K562 (cell line): ENCODE measurements around the gene OPA3. TPM values are rescaled to one million over a fixed set of nuclear protein-coding genes. Genes with fewer than 3 reads are reported as not detected.

Experiments used
- CBX2 ChIP-seq: fragments of 200-600 bp; sonication (generic); IDR thresholded peaks from one replicate; pipeline ENCODE4 v1.6.1; 2012; ENCODE audit warnings: mild to moderate bottlenecking, low read length, inconsistent platforms; ENCODE audit not compliant: insufficient read depth, poor library complexity, severe bottlenecking
- EP400 ChIP-seq: fragments of 450-650 bp; IDR thresholded peaks from 2 replicates; pipeline ENCODE4 v1.6.1; 2017; ENCODE audit warnings: antibody characterized with exemption, mild to moderate bottlenecking, moderate library complexity
- FOS ChIP-seq: IDR thresholded peaks from 3 replicates; pipeline ENCODE4 v1.6.1; 2011; ENCODE audit not compliant: insufficient read length; ENCODE audit errors: extremely low read depth
- PHF8 ChIP-seq: fragments of 200-600 bp; sonication (generic); IDR thresholded peaks from 2 replicates; pipeline ENCODE4 v1.6.1; 2012; ENCODE audit warnings: mixed run types, mild to moderate bottlenecking, inconsistent platforms, low read length, moderate library complexity, borderline replicate concordance
- ZBTB40 ChIP-seq, 2 experiments: fragments of 450-650 bp in 1 of 2; sonication (generic) in 1 of 2; formaldehyde crosslinking in 1 of 2; IDR thresholded peaks; 2 replicates each; pipeline versions ENCODE4 v1.7.1 to v1.9.0; 2016 to 2022; ENCODE audit warnings: inconsistent platforms in 1 of 2, mild to moderate bottlenecking in 1 of 2, missing genetic modification reagents in 1 of 2
- ZNF318 ChIP-seq, 2 experiments: fragments of 450-650 bp; IDR thresholded peaks; 2 replicates each; pipeline ENCODE4 v1.6.1; 2016; ENCODE audit warnings: mild to moderate bottlenecking in 2 of 2, borderline replicate concordance in 1 of 2, low read depth in 1 of 2, moderate library complexity in 1 of 2
- polyA plus RNA-seq, 8 experiments: library from polyadenylated mRNA; depleted of rRNA in 4 of 8; stranded (reverse) in 5 of 8; unstranded in 3 of 8; fragments of >200 nt; fragmentation: Nextera tagmentation in 2 of 8; fragmentation: Illumina TruSeq in 1 of 8; extraction: Ambion mirVana in 2 of 8; extraction: Trizol in 1 of 8; gene quantifications; 2 replicates each; pipeline versions ENCODE4 v1.2.1 to v1.2.3, GENCODE V29; 2011 to 2014; ENCODE audit warnings: inconsistent platforms in 1 of 8, missing spikeins in 1 of 8
- total RNA-seq, 7 experiments: library from RNA; depleted of rRNA in 6 of 7; stranded (reverse); fragments of >200 nt in 6 of 7; fragmentation: Illumina TruSeq in 2 of 7; extraction: Trizol in 2 of 7; gene quantifications; 2 replicates each; pipeline versions ENCODE4 v1.2.1 to v1.2.3, GENCODE V29; 2011 to 2021; ENCODE audit warnings: low replicate concordance in 1 of 7

Gene OPA3
- total and polyA plus RNA-seq, 9 of the 15 experiments (the other 6 are each of a cell fraction or from before 2014, with no cell fraction given), result 1.4 to 18.8 (median 9.0) TPM

- TF ChIP-seq ZBTB40 (IDR thresholded peaks at IDR 0.05) (peak; percentile 30; the same call in 1 of the 2 replicates), ZBTB40 (CRISPR knock-in tag; IDR thresholded peaks at IDR 0.05) (no peak), FOS (no peak), CBX2 (no peak), ZNF318 (IDR thresholded peaks at IDR 0.05; ENCODE audit: borderline replicate concordance in 1 of 2, low read depth in 1 of 2) (0 out of 4 replicates have a peak, but pooled peaks of 1 of the 2 experiments have one; percentile 19), PHF8 (peak; percentile 75; the same call in 1 of the 2 replicates), EP400 (peak; percentile 85)
Measured at GRCh38 chr19:45506246-45506988, 78.2 kb downstream of the OPA3 start (continued).
